GM12878 (cell line): ENCODE measurements around the gene NEFH. TPM values are rescaled to one million over a fixed set of nuclear protein-coding genes. Genes with fewer than 3 reads are reported as not detected.

Experiments
- ATAC-seq: fragments of 200-7000 bp; cut with Tn5 transposase; 3 replicates; pipeline ENCODE4 v1.9.1; 2020; ENCODE audit warnings: mild to moderate bottlenecking, moderate library complexity
- BruUV-seq: library from RNA; stranded (reverse); fragments of 400-500 nt; replicated peaks from 2 replicates; lab custom pipeline; 2021; lab: Mats Ljungman, UMichigan
- CTCF ChIA-PET: fragments of 300-600 bp; sonication (Branson Sonifier 250); formaldehyde crosslinking; extraction: SDS; loops from one replicate; lab custom pipeline; 2021; ENCODE audit warnings: inconsistent platforms; lab: Yijun Ruan, JAX
- POLR2A ChIA-PET: fragments of 350-600 bp; formaldehyde crosslinking; extraction: SDS; loops from one replicate; lab custom pipeline; 2021; ENCODE audit warnings: inconsistent platforms; lab: Charles Lee
- RAD21 ChIA-PET: fragments of 300-600 bp; sonication (Branson Sonifier 250); formaldehyde crosslinking; loops from one replicate; lab custom pipeline; 2023; ENCODE audit warnings: antibody characterized with exemption; ENCODE audit not compliant: unreplicated experiment; lab: Charles Lee
- SMC1A ChIA-PET: fragments of 300-600 bp; sonication (Branson Sonifier 250); formaldehyde crosslinking; loops from one replicate; lab custom pipeline; 2023; ENCODE audit not compliant: unreplicated experiment, uncharacterized antibody; lab: Charles Lee
- DNase-seq: peaks from one replicate; pipeline ENCODE4 v3.0.0-alpha.2; 2011; ENCODE audit warnings: low read depth, low spot score
- FAIRE-seq: peaks from 3 replicates; lab custom pipeline; 2011; peaks lifted over from hg19 to GRCh38; lab: Jason Lieb, UNC
- H2AFZ ChIP-seq: 2 replicates; pipeline ENCODE4 v1.6.0; 2011; ENCODE audit warnings: low read depth, low read length, control low read depth; ENCODE audit not compliant: control insufficient read depth
- H3K27ac ChIP-seq: 2 replicates; pipeline ENCODE4 v1.5.1; 2011; ENCODE audit warnings: control low read depth; ENCODE audit not compliant: control insufficient read depth, insufficient read depth
- H3K27me3 ChIP-seq, 2 experiments: replicated peaks in 1 of 2; 2 replicates each; pipeline versions ENCODE4 v1.6.0 to v1.6.1; 2011; ENCODE audit warnings: low read length in 1 of 2; ENCODE audit not compliant: control insufficient read depth in 2 of 2, insufficient read depth in 2 of 2
- H3K36me3 ChIP-seq, 2 experiments: 2 replicates each; pipeline ENCODE4 v1.5.1; 2011; ENCODE audit warnings: low read length in 1 of 2; ENCODE audit not compliant: control insufficient read depth in 2 of 2, insufficient read depth in 2 of 2
- H3K4me1 ChIP-seq: 2 replicates; pipeline ENCODE4 v1.6.1; 2011; ENCODE audit warnings: mild to moderate bottlenecking, low read length, moderate library complexity, mixed read lengths; ENCODE audit not compliant: control insufficient read depth, insufficient read depth
- H3K4me2 ChIP-seq: 2 replicates; pipeline ENCODE4 v1.6.0; 2011; ENCODE audit warnings: control low read depth; ENCODE audit not compliant: control insufficient read depth, insufficient read depth
- H3K4me3 ChIP-seq: fragments of 200-600 bp; sonication (generic); 2 replicates; pipeline ENCODE4 v1.5.1; 2016
- H3K79me2 ChIP-seq: 2 replicates; pipeline ENCODE4 v1.6.0; 2011; ENCODE audit warnings: low read length; ENCODE audit not compliant: control insufficient read depth, insufficient read depth
- H3K9ac ChIP-seq: 2 replicates; pipeline ENCODE4 v1.8.0; 2011; ENCODE audit warnings: low read length, control low read depth, mixed read lengths; ENCODE audit not compliant: control insufficient read depth, insufficient read depth
- H3K9me3 ChIP-seq: replicated peaks from 3 replicates; pipeline ENCODE4 v1.5.1; 2011; ENCODE audit warnings: mild to moderate bottlenecking, low read length; ENCODE audit not compliant: control insufficient read depth, insufficient read depth
- H4K20me1 ChIP-seq: 2 replicates; pipeline ENCODE4 v1.6.0; 2011; ENCODE audit not compliant: control insufficient read depth, insufficient read depth
- ASH2L ChIP-seq: fragments of 300-600, 200-600 bp; sonication (generic); IDR thresholded peaks from 2 replicates; pipeline ENCODE4 v1.6.1; 2017; ENCODE audit warnings: low read depth, mild to moderate bottlenecking, borderline replicate concordance
- IRF3 ChIP-seq: fragments of 450-650 bp; IDR thresholded peaks from 2 replicates; pipeline ENCODE4 v1.6.1; 2014; ENCODE audit warnings: mild to moderate bottlenecking
- MAX ChIP-seq: IDR thresholded peaks from 2 replicates; pipeline ENCODE4 v1.6.1; 2012; ENCODE audit warnings: low read depth, low read length, improper control_type of control experiment
- MTA3 ChIP-seq: IDR thresholded peaks from 2 replicates; pipeline ENCODE4 v1.6.1; 2012; ENCODE audit warnings: low read length, inconsistent platforms, borderline replicate concordance
- NR2C2 ChIP-seq: IDR thresholded peaks from 2 replicates; pipeline ENCODE4 v1.6.1; 2011; ENCODE audit warnings: borderline replicate concordance, low read depth; ENCODE audit not compliant: control insufficient read depth, insufficient read length
- PAX8 ChIP-seq: fragments of 450-650 bp; IDR thresholded peaks from 2 replicates; pipeline ENCODE4 v1.6.1; 2017; ENCODE audit warnings: mild to moderate bottlenecking, moderate library complexity
- PKNOX1 ChIP-seq: fragments of 450-650 bp; IDR thresholded peaks from 2 replicates; pipeline ENCODE4 v1.6.1; 2016; ENCODE audit warnings: mild to moderate bottlenecking
- PML ChIP-seq: IDR thresholded peaks from 2 replicates; pipeline ENCODE4 v1.6.1; 2012; ENCODE audit warnings: low read length, inconsistent platforms
- POLR2A ChIP-seq: IDR thresholded peaks from 2 replicates; pipeline ENCODE4 v1.6.1; 2011; ENCODE audit warnings: low read depth, mild to moderate bottlenecking, low read length
- RBBP5 ChIP-seq: fragments of 200-600 bp; sonication (generic); conservative IDR thresholded peaks from 2 replicates; pipeline ENCODE4 v1.6.1; 2016
- SIN3A ChIP-seq: IDR thresholded peaks from 2 replicates; pipeline ENCODE4 v1.6.1; 2012; ENCODE audit warnings: low read depth, low read length, improper control_type of control experiment
- WRNIP1 ChIP-seq: IDR thresholded peaks from 2 replicates; pipeline ENCODE4 v1.6.1; 2011; ENCODE audit warnings: low read depth, low read length, improper control_type of control experiment, borderline replicate concordance
- YBX1 ChIP-seq: fragments of 450-650 bp; IDR thresholded peaks from 2 replicates; pipeline ENCODE4 v1.6.1; 2016; ENCODE audit warnings: antibody characterized with exemption
- ZBTB11 ChIP-seq: fragments of 450-650 bp; formaldehyde crosslinking; IDR thresholded peaks from 2 replicates; pipeline ENCODE4 v1.5.0; 2022; ENCODE audit warnings: mild to moderate bottlenecking, missing genetic modification characterization
- ZNF207 ChIP-seq: fragments of 450-650 bp; IDR thresholded peaks from 2 replicates; pipeline ENCODE4 v1.6.1; 2014; ENCODE audit warnings: antibody characterized with exemption, mild to moderate bottlenecking, borderline replicate concordance
- ZNF217 ChIP-seq: fragments of 450-650 bp; IDR thresholded peaks from 2 replicates; pipeline ENCODE4 v1.6.1; 2017; ENCODE audit warnings: antibody characterized with exemption, mild to moderate bottlenecking
- ZSCAN29 ChIP-seq: fragments of 450-650 bp; IDR thresholded peaks from 2 replicates; pipeline ENCODE4 v1.6.1; 2017; ENCODE audit warnings: mild to moderate bottlenecking, moderate library complexity
- WGBS: methylation state at CpG from one replicate; pipeline ENCODE4 v1.1.6; 2016; ENCODE audit warnings: low lambda C conversion rate; ENCODE audit not compliant: insufficient replicate concordance, insufficient coverage; ENCODE audit errors: missing lambda C conversion rate; 5-methylcytosine and 5-hydroxymethylcytosine counted together
- in situ Hi-C: fragments of 300-500 bp; cut with MboI; formaldehyde crosslinking; loops from 9 replicates; pipeline ENCODE4 v1.14.3; 2018; ENCODE audit warnings: mixed read lengths
- intact Hi-C: fragments of 100-400 bp; cut with micrococcal nuclease; formaldehyde crosslinking; loops from one replicate; pipeline ENCODE4 v1.14.2; 2022; ENCODE audit not compliant: unreplicated experiment
- polyA plus RNA-seq, 11 experiments: library from polyadenylated mRNA; depleted of rRNA in 4 of 11; unstranded in 6 of 11; stranded (reverse) in 5 of 11; fragments of >200 nt; fragmentation: Nextera tagmentation in 4 of 11; fragmentation: Illumina TruSeq in 1 of 11; extraction: Ambion mirVana in 4 of 11; extraction: Trizol in 1 of 11; gene quantifications; 1 replicate in 1 of 11; 2 replicates in 10 of 11; pipeline versions ENCODE4 v1.2.1 to v1.2.3, GENCODE V29; 2011 to 2016; ENCODE audit warnings: inconsistent platforms in 2 of 11, missing spikeins in 2 of 11, low read depth in 1 of 11
- total RNA-seq, 4 experiments: library from RNA; depleted of rRNA in 3 of 4; stranded (reverse); fragments of >200 nt in 3 of 4; fragmentation: Illumina TruSeq in 1 of 4; extraction: Trizol in 1 of 4; gene quantifications; 2 replicates each; pipeline versions ENCODE4 v1.2.1 to v1.2.3, GENCODE V29; 2013 to 2021

NEFH gene
- total and polyA plus RNA-seq, 10 of the 15 experiments (the other 5 are each of a cell fraction or from before 2014, with no cell fraction given) = 0.02 to 0.25 (median 0.09) TPM

DNA sequence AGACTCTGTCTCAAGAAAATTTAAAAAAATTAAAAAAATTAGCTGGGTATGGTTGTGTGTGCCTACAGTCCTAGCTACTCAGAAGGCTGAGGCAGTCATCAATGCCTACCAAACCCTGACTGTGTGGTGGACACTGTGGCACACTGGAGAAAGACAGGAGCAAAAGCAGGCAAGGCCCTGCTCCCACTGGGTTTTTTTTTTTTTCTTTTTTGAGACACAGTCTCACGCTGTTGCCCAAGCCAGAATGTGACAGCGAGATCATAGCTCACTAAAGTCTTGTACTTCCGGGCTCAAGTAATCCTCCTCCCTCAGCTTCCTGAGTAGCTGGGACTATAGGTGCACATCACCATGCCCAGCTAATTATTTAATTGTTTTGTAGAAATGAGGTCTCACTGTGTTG is 4.6 kb downstream of the NEFH start (continued):
- TF ChIP-seq ZBTB11 (CRISPR knock-in tag) (no peak), PKNOX1 (no peak), YBX1 (no peak), PAX8 (no peak), ASH2L (no peak), ZSCAN29 (no peak), SIN3A (no peak), POLR2A (no peak)

GRCh38 chr22:29485448-29485847 is 5.4 kb downstream of the NEFH start:
- no peak overlapping the region for H3K27ac ChIP-seq
- H3K4me3 ChIP-seq = no peak overlapping the region
- no peak overlapping the region for H3K9ac ChIP-seq
- H3K9me3 ChIP-seq = no peaks in the 10 kb centered on the region; the same call in 2 of the 3 replicates
- CTCF ChIA-PET = interaction anchor here (1.1 kb wide), 1 partner anchor 39 kb away, joined by 3 read pairs; no protein-coding TSS in a partner anchor
- POLR2A ChIA-PET = interaction anchor here (0.6 kb wide), 1 partner anchor 102 kb away, joined by 3 read pairs; no protein-coding TSS in a partner anchor
- no peaks in the 10 kb centered on the region; a peak in 1 of 4 replicates for H3K27me3 ChIP-seq
- no peak for FAIRE-seq
- no peaks in the 10 kb centered on the region for H3K79me2 ChIP-seq
- no peaks in the 10 kb centered on the region for H3K36me3 ChIP-seq
- intact Hi-C loops (no loop called here), in situ Hi-C loops (no loop called here)
- no peak for ATAC-seq
- 84% methylated on average over 8 of the region's 8 CpGs for WGBS
- no peak for DNase-seq
- H4K20me1 ChIP-seq = no peaks in the 10 kb centered on the region
- SMC1A ChIA-PET = interaction anchor here (0.6 to 1.2 kb wide), 2 partner anchors 10 to 11 kb away, joined by 3 to 4 read pairs; no protein-coding TSS in a partner anchor
- RAD21 ChIA-PET = no interaction called here
- no TSS peak for BruUV-seq
- H3K4me1 ChIP-seq = no peaks in the 10 kb centered on the region
- H2AFZ ChIP-seq = no peak overlapping the region
- H3K4me2 ChIP-seq = no peak overlapping the region
- no peak for TF ChIP-seq IRF3
- no peak for TF ChIP-seq RBBP5
- TF ChIP-seq MTA3 = no peak
- no peak for TF ChIP-seq POLR2A
- no peak for TF ChIP-seq ZNF207
- TF ChIP-seq NR2C2 = no peak
- no peak for TF ChIP-seq WRNIP1
- no peak for TF ChIP-seq MAX
- no peak for TF ChIP-seq PML
- no peak for TF ChIP-seq ZNF217
